ENCODE results near the gene OR9G4. TPM values are rescaled to one million over a fixed set of nuclear protein-coding genes. Genes with fewer than 3 reads are reported as not detected.

Gene OR9G4
- not detected in 2 replicates for total RNA-seq

GRCh38 chr11:56748597-56748996, at the start of gene OR9G4:
Gene OR9G4 (minus strand): TSS chr11:56748697. CDS start chr11:56743766, 4,931 bp downstream.

GRCh38 chr11:56698795-56699194, 49.7 kb downstream of the OR9G4 start, which contains the start of gene OR9G1:
Gene OR9G1 (plus strand): TSS chr11:56699095. CDS start chr11:56700388, 1,293 bp downstream.

Other genes starting within 250 kb of the OR9G4 start
- not detected in 2 replicates for gene OR5M11, start 205.4 kb downstream of the OR9G4 start, total RNA-seq
- gene OR5M10, start 171.0 kb downstream of the OR9G4 start, total RNA-seq = not detected in 2 replicates
- gene OR5M1, start 133.8 kb downstream of the OR9G4 start, total RNA-seq = not detected in 2 replicates
- not detected in 2 replicates for gene OR5AP2, start 106.3 kb downstream of the OR9G4 start, total RNA-seq
- not detected in 2 replicates for gene OR5AR1, start 85.0 kb downstream of the OR9G4 start, total RNA-seq
- gene OR9G1, start 49.6 kb downstream of the OR9G4 start, total RNA-seq = not detected in 2 replicates
- not detected in 2 replicates for gene OR5AK2, start 240.2 kb upstream of the OR9G4 start, total RNA-seq